ENCODE results near the gene PDK2.
"Not testable (repeated sequence)": the region's sequence is repeated elsewhere in the genome, so short reads cannot be mapped to it uniquely, and the experiment has no call there.

Gene PDK2

GRCh38 chr17:50059256-50059655, 35.9 kb upstream of the PDK2 start:
- DNase-seq: no peak

- DNase-seq: no peak
Observed at GRCh38 chr17:50059759-50060273, 35.3 kb upstream of the PDK2 start.

- DNase-seq: no peak
Observed at GRCh38 chr17:50060951-50061712, 34.0 kb upstream of the PDK2 start.

GRCh38 chr17:50061713-50062045, 33.5 kb upstream of the PDK2 start:
- DNase-seq: not testable (repeated sequence)

GRCh38 chr17:50062293-50063243, 32.6 kb upstream of the PDK2 start:
- DNase-seq: peak; percentile 75

- DNase-seq: no peak
Observed at GRCh38 chr17:50063561-50064252, 31.4 kb upstream of the PDK2 start.

GRCh38 chr17:50064253-50065001, 30.7 kb upstream of the PDK2 start:
- DNase-seq: no peak

- DNase-seq: no peak
Observed at GRCh38 chr17:50065056-50065455, 30.1 kb upstream of the PDK2 start.

- no peak for DNase-seq
Observed at GRCh38 chr17:50066995-50067394, 28.2 kb upstream of the PDK2 start.

GRCh38 chr17:50067996-50068395, 27.2 kb upstream of the PDK2 start:
- no peak for DNase-seq

GRCh38 chr17:50070908-50071680, 24.1 kb upstream of the PDK2 start:
- DNase-seq: no peak

- no peak for DNase-seq
Observed at GRCh38 chr17:50071692-50072091, 23.5 kb upstream of the PDK2 start.

GRCh38 chr17:50072130-50072529, 23.0 kb upstream of the PDK2 start:
- DNase-seq: no peak

GRCh38 chr17:50072925-50073324, 22.2 kb upstream of the PDK2 start:
- no peak for DNase-seq

- no peak for DNase-seq
Observed at GRCh38 chr17:50074227-50074626, 20.9 kb upstream of the PDK2 start.

- no peak for DNase-seq
Observed at GRCh38 chr17:50075446-50076032, 19.6 kb upstream of the PDK2 start.

- no peak for DNase-seq
Observed at GRCh38 chr17:50076221-50076590, 18.9 kb upstream of the PDK2 start.

GRCh38 chr17:50076591-50077235, 18.4 kb upstream of the PDK2 start:
- DNase-seq: no peak

- no peak for DNase-seq
Observed at GRCh38 chr17:50078430-50078829, 16.7 kb upstream of the PDK2 start.

- peak; percentile 68 for DNase-seq
Observed at GRCh38 chr17:50079334-50080095, 15.6 kb upstream of the PDK2 start.

Data from NCI-H1694 treated with DMSO at 0.1 percent for 48 hours (cell line).